Activated CD8-positive, alpha-beta memory T cell treated with anti-CD3 and anti-CD28 coated beads, Interleukin-2, amount 50 U/mL, for 1 hour (primary cell): Measurements from ENCODE around the gene CEACAM16.
"Not testable (repeated sequence)": the region's sequence is repeated elsewhere in the genome, so short reads cannot be mapped to it uniquely, and the experiment has no call there.

Experiments
- DNase-seq: peaks from one replicate; pipeline ENCODE4 v3.0.0-alpha.2; 2020; ENCODE audit errors: extremely low read depth

Gene CEACAM16

DNA sequence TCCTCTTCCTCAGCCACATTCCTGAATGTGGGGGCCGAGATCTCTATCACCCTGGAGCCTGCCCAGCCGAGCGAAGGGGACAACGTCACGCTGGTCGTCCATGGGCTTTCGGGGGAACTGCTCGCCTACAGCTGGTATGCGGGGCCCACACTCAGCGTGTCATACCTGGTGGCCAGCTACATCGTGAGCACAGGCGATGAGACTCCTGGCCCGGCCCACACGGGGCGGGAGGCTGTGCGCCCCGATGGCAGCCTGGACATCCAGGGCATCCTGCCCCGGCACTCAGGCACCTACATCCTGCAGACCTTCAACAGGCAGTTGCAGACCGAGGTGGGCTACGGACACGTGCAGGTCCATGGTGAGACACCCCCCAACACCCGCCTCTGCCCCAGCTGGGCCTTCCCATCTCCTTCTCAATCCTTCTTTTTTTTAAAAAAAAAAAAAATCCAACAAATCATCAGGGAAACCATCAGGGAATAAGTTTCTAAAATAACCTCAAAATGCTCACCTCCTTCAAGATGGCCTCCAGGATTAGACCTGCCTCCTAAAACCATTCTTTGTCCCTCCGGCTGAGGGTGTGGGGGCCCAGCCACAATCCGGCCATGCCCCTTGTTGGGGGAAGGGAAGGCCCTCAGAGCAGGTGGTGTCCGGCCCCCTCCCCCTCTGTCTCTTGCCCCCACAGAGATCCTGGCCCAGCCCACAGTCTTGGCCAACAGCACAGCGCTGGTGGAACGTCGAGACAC is 4.6 kb downstream of the CEACAM16 start:
- no peak for DNase-seq

DNA sequence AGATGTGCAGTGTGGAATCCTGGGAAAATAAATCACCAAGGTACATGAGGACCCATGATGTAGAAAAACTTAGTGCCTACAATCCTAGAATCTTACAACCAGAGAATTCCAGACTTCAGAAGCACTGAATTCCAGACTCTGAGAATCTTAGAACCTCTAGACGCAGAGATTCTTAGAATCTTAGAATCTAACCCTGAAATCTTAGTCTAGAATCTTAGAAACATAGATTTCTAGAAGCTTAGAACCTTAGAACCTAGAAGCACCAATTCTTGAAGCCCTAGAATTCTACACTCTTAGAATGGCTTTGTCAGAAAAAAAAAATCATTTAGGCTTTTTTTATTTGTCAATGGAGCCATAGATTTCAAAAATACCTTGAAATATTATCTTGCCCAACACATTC is 6.0 kb downstream of the CEACAM16 start:
- no peak for DNase-seq

DNA sequence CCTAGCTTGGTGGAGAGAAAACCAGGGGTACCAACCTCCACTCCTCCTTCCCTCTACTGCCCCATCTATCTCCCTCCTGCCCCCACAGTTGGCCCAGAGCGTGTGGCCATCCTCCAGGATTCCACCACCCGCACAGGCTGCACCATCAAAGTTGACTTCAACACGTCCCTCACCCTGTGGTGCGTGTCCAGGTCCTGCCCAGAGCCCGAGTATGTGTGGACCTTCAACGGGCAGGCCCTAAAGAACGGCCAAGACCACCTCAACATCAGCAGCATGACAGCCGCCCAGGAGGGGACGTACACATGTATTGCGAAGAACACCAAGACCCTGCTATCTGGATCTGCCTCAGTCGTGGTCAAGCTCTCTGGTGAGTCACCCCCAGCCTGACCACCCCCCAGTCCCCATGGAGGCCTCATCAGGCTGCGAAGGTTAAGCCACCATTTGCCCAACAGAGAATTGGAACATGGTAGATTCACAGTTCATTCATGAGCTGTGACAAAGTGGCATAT is 6.6 kb downstream of the CEACAM16 start:
- DNase-seq = no peak

DNA sequence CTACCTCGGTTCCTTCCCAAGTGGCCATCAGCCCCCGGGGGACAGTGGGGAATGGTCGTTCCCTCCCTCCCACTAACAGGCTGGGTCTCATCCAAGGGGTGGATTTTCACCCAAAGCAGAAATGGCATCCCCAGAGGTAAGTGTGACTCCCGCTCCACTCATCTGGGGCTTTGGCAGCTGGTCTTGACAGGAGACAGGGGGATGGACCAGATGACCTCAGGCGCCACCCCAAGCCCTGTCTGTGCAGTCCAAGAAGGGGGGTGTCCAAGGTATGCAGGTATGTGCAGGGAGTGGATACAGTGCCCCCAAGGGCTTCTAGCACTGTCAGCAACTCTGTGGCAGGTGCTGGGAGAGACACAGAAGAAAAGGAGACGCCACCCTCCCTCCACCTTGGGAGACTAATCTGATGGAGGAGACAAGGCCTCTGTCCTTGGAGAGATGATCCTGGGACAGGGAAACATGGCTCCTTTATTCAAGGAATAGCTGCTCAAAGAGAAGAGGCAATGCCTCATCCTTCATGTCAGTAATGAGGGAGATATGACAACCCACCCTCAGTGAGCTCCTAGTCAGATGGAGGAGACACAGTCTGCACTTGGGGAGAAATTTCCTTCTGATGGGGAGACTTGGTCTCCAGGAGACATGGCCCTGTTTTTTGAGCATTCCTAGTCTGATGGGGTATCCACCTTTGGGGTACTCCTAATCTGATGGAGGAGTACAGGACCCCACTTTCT is 7.7 kb downstream of the CEACAM16 start:
- DNase-seq = no peak

DNA sequence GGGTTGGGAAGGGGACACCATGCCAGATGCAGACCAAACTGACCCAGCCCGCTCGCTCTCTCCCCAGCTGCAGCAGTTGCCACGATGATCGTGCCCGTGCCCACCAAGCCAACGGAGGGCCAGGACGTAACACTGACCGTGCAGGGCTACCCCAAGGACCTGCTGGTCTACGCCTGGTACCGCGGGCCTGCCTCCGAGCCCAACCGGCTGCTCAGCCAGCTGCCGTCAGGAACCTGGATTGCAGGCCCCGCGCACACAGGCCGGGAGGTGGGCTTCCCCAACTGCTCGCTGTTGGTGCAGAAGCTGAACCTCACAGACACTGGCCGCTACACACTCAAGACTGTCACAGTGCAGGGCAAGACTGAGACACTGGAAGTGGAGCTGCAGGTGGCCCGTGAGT is 8.8 kb downstream of the CEACAM16 start:
- no peak for DNase-seq

DNA sequence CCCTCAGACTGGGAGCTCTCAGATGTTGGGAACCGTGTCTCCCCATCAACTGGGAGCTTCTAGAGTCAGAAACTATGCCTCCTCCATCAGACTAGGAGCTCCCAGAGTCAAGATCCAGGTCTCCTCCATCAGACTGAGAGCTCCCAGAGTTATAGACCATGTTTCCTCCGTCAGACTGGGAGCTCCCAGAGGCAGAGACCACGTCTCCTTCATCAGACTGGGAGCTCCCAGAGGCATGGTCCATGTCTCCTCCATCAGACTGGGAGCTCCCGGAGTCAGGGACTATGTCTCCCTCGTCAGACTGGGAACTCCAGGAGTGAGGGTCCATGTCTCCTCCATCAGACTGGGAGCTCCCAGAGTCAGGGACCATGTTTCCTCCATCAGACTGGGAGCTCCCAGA is 10.0 kb downstream of the CEACAM16 start:
- DNase-seq = no peak

DNA sequence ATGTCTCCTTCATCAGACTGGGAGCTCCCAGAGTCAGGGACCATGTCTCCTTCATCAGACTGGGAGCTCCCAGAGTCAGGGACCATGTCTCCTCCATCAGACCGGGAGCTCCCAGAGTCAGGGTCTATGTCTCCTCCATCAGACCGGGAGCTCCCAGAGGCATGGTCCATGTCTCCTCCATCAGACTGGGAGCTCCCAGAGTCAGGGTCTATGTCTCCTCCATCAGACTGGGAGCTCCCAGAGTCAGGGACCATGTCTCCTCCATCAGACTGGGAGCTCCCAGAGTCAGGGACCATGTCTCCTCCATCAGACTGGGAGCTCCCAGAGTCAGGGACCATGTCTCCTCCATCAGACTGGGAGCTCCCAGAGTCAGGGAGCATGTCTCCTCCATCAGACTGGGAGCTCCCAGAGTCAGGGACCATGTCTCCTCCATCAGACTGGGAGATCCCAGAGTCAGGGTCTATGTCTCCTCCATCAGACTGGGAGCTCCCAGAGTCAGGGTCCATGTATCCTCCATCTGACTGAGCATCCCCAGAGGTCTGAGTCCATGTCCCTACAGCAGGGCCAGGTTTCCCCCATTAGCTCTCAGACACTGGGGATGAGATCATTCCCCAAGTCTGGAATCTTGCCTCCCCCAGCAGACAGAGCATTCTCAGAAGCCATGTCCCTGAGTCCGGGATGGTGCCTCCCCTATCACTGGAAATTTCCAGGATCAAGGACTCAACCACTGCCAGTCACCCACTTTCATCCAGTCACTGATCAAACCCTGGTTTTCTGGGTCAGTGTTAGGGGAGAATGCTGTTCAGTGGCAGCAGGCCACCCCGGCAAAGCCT is 10.7 kb downstream of the CEACAM16 start:
- not testable (repeated sequence) for DNase-seq

DNA sequence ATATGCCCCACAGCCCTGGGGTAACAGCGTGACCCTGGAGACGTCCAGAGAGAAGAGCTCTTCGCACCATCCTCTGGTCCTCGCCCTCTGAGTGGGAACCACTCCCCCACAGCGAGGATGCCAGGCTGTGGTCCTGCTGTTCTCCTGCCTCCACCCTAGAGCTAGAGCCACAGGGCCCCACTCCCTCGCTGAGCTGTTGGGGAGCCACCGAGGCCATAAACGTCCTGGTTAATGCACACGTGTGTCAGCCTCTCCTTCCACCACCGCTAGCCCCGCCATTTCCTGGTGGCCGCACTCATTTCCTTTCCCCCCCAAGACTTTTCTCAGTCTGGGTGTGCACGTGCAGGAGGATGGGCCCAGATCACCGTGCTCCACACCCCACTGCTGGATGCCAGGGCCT is 11.5 kb downstream of the CEACAM16 start:
- no peak for DNase-seq

DNA sequence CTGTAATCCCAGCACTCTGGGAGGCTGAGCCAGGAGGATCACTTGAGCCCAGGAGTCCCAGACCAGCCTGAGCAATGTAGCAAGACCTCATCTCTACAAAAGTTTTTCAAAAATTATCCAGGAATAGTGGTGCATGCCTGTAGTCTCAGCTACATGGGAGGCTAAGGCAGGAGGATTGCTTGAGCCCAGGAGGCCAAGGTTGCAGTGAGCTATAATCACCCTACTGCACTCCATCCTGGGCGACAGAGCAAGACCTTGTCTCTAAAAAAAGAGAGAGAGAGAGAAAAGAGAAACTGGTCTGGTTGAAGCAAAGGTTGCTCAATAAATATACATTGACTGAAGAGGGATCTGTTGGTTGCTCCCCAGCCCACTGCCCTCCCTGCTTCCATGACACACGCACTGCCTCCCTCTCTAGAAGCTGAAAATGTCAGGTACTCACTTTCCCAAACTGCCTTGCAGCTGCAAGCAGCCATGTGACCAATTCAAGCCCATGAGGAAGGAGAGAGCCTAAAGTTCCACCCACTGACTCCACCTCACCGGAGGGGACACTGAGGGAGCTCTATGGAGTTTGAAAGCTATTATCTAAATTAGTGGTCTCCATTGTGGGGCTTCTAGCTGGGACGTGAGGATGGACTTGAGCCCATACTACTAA is 14.0 kb downstream of the CEACAM16 start:
- DNase-seq = no peak

DNA sequence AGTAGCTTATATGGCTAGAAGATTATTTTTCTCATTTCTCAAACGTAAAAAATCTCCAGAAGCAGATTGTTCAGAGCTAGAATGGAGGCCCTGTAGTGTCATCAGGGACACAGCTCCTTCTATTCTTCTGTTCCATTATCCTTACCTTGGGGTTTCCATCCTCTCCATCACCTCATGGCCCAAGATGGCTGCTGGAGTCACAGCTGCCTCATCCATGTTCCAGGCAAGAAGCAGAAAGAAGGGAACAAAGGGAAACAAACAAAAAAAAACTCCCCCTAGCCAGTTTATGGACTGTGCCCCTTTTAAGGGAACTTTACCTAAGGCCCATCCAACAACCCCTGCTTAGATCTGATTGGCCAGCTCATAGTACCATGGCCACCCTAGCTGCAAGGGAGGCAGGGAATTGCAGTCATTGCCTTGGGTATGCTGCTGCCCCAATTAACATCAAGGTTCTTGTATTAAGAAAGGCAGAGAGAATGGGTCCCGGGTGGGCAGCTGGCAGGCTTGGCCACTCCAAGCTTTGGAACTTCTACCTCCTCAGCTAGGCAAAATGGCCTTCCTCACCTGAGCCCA is 15.7 kb downstream of the CEACAM16 start:
- DNase-seq = no peak

DNA sequence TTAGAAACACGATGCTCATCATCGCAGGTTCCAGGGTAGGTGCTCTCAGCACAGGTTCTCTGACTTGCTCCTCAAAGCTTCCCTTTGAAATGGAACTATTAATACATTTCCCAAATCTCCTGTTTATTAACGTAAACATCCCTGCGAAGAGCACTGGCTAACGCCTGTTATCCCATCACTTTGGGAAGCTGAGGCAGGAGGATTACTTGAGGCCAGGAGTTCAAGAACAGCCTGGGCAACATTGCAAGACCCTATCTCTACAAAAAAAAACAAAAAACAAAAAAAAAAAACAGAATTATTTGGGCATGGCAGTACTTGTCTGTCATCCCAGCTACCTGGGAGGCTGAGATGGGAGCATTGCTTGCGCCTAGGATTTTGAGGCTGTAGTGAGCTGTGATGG is 18.7 kb downstream of the CEACAM16 start:
- no peak for DNase-seq

DNA sequence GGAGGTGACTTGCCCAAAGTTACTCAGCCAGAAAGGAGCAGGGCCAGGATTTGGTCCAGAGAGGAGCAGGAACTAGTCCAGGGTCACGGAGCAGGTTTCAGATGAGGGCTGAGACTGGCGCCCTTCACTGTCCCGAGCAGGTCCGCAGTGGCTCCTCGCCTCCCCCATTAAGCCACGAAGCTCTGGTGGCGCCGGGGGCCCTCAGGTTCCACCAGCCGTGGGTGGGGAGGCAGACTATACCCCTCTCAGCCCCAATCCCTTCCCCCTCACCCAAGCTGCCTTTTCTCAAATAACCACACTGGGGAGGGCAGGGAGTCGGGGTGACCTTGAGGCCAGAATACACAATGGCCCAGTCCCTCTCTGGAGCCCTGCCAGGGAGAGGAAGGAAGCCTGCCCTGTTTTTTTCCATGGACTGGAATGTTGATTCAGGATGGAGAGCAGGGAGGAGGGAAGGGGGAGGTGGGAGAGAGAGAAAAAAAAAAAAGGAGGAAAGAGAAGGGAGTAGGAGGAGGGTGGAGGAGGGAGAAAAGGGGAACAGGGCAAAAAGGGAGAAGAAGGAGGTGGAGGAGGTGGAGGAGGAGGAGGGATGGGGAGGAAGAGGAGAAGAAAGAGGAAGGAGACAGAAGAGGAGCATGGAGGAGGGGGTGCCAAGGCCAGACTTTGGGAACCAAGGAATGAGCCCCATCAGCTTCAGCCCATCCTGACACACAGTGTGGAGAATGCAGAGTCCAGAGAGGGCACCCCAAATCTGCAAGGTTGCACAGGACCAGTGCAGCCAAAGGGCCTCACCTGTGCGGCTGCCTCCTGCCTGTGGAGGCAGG is 19.7 kb downstream of the CEACAM16 start:
- DNase-seq = no peak

DNA sequence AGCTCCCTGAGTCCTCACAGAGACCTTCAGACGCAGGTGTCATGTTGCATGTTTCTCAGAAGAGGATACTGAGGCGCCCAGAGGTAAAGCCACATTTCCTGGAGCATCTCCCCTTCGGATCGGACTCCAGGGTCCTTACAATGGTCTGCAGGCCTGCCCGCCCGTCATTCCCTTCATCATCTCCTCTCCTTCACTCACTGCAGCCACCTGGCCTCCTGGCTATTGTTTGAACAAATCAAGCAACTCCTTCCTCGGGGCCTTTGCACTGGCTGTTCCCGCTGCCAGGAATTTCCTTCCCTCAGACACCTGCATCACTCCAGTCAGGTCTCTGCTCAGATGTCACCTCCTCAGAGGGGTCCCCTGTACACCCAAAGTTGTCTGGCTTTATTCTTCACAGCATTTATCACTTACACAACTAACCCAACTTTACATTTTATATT is 20.3 kb downstream of the CEACAM16 start:
- DNase-seq = no peak

DNA sequence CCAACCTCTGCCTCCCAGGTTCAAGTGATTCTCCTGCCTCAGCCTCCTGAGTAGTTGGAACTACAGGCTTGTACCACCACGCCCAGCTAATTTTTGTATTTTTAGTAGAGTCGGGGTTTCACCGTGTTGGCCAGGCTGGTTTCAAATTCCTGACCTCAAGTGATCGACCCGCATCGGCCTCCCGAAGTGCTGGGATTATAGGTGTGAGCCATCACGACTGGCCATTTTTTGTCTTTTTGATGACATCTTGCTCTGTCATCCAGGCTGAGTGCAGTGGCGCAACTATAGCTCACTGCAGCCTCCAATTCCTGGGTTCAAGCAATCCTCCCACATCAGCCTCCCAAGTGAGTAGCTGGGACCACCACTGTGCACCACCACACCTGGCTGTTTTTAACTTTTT is 21.4 kb downstream of the CEACAM16 start:
- not testable (repeated sequence) for DNase-seq

DNA sequence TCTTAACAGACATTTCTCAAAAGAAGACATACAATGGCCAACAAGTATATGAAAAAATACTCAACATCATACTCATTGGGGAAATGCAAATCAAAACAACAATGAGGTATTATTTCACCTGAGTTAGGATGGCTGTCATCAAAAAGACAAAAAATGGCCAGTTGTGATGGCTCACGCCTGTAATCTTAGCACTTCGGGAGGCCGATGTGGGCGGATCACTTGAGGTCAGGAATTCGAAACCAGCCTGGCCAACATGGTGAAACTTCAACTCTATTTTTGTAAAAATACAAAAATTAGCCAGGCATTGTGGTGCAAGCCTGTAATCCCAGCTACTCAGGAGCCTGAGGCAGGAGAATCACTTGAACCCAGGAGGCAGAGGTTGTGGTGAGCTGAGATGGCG is 22.0 kb downstream of the CEACAM16 start:
- DNase-seq = no peak

DNA sequence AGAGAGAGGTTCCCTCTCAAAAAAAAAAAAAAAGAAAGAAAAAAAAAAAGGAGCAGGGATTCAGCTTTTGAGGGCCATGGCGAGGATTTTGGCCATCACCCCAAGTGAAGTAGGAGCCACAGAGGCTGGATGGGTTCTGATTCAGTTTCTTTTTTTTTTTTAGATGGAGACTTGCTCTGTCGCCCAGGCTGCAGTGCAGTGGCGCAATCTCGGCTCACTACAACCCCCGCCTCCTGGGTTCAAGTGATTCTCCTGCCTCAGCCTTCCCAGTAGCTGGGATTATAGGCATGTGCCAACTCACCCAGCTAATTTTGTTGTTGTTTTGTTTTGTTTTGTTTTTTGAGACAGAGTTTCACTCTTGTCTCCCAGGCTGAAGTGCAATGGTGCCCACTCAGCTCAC is 22.4 kb downstream of the CEACAM16 start:
- DNase-seq = not testable (repeated sequence)

DNA sequence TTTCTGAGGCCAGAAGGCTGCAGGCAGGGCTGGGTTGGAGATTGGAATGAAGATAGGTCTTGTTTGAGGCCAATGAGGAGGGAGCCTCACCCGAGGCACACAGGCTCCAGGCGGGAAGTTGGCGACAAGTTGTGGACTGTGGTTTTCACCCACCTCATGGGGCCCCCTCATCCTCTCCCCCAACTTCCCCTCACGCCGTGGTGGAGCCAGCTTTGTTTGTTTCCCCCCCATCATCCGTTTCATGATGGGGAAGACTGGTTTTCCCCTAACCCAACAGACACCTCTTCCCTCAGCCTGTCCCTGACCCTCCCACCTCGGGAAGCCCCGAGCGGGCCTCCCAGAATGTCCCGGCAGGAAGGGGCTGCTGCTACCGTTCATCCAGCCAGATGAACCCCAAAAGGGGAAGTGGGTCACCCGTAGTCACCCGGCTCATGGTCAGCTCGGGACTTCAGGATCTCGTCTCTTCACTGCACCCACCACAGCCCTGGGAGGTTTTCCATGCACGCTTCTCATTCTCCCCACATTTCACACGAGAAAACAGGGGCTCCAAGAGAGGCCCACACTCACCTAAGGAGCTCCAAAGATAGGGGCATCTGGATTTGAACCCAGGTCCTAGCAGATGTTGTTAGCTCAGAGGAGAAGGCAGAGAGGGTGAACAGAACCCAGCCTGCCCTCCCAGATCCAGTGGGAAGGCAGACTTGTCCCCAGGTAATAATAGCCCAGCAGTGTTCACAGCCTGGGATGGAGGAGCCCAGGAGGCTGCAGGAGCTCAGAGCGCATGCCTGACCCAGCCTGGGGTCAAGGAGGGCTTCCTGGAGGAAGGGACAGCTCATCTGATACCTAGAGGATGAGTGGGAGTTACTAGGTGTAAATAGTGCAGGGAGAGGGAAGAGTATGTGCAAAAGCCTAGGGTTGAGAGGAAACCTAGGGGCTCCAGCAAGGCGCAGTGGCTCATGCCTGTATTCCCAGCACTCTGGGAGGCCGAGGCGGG is 23.5 kb downstream of the CEACAM16 start:
- DNase-seq = no peak

DNA sequence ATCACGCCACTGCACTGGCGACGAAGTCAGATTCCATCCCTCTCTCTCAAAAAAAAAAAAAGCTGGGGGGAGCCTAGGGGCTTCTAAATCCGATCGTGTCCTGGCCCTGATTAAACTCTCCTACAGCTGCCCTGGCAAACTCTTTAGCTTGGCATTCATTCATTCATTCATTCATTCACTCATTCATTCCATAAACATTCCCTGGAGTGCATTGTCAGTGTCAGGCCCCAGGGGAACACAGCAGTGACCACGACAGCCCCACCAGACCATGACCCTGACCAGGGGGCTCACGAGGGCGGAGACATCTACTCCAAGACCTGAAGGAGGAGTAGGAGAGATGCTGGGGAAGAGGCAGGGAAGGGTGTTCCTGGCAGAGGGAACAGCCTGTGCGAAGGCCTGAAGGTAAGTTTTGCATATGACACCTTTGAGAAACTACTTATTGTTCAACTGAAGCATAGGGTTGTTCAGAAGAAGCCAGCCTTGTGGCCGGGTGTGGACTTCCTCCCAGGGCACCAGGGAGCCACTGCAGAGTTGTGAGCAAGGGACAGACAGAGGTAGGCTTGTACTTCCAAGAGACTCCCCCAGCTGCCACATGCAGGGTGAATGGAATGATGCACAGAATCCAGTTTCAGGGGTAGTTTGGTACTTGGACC is 24.5 kb downstream of the CEACAM16 start:
- no peak for DNase-seq

DNA sequence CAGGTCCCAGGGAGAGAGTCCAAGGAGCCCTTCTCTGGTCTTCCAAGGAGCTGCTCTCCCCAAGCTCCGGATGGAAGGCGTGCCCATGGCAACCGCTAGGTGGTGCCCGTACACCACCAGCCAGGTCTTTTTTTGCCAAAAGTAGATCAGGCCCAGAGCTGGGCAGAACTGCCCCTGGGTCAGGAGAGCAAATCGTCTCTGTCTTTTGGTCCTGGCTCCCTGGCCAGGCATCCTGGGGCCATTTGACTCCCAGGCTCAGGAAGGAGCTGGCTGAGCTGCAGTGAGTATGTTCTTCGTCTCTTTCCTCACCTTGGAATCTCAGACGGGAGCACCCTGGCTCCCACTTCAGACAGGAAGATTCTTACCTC is 25.0 kb downstream of the CEACAM16 start:
- DNase-seq = peak; percentile 38
